ENCODE results near the gene KRT9.
"Not testable (repeated sequence)": the region's sequence is repeated elsewhere in the genome, so short reads cannot be mapped to it uniquely, and the experiment has no call there.

Gene KRT9

DNA sequence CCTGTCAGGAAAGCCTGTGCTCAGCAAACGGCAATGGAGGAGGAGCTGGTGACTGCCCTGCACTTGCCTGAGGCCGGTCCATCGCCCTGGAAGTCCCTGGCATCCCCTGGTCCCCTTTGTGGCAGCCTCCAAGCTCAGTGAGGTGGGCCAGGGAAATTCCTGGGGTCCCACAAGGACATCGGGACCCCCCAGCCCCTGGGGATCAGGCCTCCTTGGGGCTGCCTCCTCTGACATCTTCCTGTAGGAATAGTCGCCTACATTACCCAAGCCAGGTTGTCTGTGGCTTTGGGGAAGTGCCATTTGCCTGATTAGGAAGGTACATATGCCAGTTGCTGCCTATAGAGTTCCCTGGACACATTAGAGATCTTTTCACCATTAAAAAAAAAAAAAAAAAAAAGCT lies 7.1 kb upstream of the KRT9 start:
- Histone ChIP-seq H3K27me3 (ENCODE audit: control insufficient read depth, insufficient read depth, low read length) (no peaks in the 10 kb centered on the region), H3K4me3 (ENCODE audit: low read length) (no peak overlapping the region), H3K4me1 (ENCODE audit: control insufficient read depth, insufficient read depth, low read length) (peaks cover 2% of the 10 kb centered on the region; the same call in 1 of the 2 replicates), H3K9me3 (ENCODE audit: control insufficient read depth, insufficient read depth, low read length) (no peaks in the 10 kb centered on the region), H3K27ac (ENCODE audit: low read length) (no peak overlapping the region), H3K36me3 (ENCODE audit: control insufficient read depth, insufficient read depth, low read length) (no peaks in the 10 kb centered on the region)
- DNase-seq (ENCODE audit: low read depth, low spot score): no peak
- no CpG with 5 or more reads among the region's 5 CpGs for WGBS (ENCODE audit: insufficient coverage, insufficient read length)

DNA sequence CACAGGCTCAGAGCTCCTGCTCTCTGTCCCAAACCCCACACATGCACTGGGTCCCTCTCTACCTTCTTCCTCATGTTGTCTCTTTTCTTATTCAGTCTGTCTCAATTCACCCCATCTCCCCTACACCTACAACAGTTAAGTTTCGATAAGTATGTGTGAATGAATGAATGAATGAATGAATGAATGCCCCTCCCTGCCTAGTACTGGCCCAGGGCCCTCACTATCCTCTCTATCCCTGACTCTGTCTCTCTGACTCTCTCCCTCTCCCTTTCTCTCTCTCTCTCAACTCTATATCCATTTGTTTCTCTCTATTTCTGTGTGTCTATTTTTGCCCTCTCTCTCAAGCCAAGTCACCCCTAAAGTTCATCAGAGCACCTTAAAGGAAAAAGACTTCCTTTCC lies 6.7 kb upstream of the KRT9 start:
- H3K9me3 ChIP-seq (ENCODE audit: control insufficient read depth, insufficient read depth, low read length): no peaks in the 10 kb centered on the region
- WGBS (ENCODE audit: insufficient coverage, insufficient read length): no CpG with 5 or more reads among the region's 1 CpG
- H3K27me3 ChIP-seq (ENCODE audit: control insufficient read depth, insufficient read depth, low read length): no peaks in the 10 kb centered on the region
- H3K36me3 ChIP-seq (ENCODE audit: control insufficient read depth, insufficient read depth, low read length): no peaks in the 10 kb centered on the region
- H3K4me3 ChIP-seq (ENCODE audit: low read length): no peak overlapping the region
- DNase-seq (ENCODE audit: low read depth, low spot score): no peak
- no peak overlapping the region for H3K27ac ChIP-seq (ENCODE audit: low read length)
- peaks cover 2% of the 10 kb centered on the region; the same call in 1 of the 2 replicates for H3K4me1 ChIP-seq (ENCODE audit: control insufficient read depth, insufficient read depth, low read length)

DNA sequence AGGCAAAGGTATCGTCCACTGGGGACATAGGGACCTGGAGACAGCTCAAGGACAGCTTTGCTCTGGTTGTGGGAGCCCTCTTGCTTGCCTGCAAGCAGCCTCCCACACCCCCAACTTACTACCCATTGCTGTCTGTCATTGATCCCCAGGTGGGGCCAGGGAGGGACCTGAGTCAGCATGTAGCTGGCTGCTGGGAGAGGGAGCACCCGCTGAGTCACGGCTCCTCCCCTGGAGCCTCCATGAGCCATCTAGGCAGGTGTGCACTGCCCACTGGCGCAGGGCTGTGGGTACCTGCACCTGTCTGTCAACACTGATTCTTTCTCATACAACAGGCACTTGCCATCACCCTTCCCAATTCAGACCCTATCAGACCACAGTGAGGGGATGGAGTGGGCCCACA lies 4.9 kb upstream of the KRT9 start:
- not testable (repeated sequence) for H3K4me3 ChIP-seq (ENCODE audit: low read length); H3K4me1 ChIP-seq (ENCODE audit: control insufficient read depth, insufficient read depth, low read length); H3K36me3 ChIP-seq (ENCODE audit: control insufficient read depth, insufficient read depth, low read length); H3K27ac ChIP-seq (ENCODE audit: low read length); DNase-seq (ENCODE audit: low read depth, low spot score); H3K9me3 ChIP-seq (ENCODE audit: control insufficient read depth, insufficient read depth, low read length); H3K27me3 ChIP-seq (ENCODE audit: control insufficient read depth, insufficient read depth, low read length)
- WGBS (ENCODE audit: insufficient coverage, insufficient read length): no CpG with 5 or more reads among the region's 4 CpGs

DNA sequence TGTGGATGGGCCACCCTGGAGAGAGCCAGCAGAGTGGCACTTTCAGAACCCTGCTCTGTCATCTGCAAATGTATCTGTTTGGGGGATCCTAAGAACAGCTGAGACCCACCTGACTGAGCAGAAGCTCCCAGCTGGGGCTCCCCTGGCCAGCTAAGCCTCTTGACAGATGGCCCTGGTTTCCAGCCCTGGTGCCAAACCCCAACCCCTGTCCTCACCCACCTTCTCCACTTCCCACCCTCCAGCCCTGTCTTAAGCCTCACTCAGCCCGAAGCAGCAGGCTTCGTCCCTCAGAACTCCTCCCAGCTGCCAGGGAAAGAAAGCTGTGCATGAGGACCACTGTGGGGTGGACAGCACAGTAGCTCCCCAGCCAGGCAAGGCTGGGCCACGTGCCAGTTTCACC lies 3.5 kb upstream of the KRT9 start:
- WGBS (ENCODE audit: insufficient coverage, insufficient read length): no CpG with 5 or more reads among the region's 3 CpGs
- DNase-seq (ENCODE audit: low read depth, low spot score): no peak
- Histone ChIP-seq H3K36me3 (ENCODE audit: control insufficient read depth, insufficient read depth, low read length) (no peaks in the 10 kb centered on the region), H3K4me3 (ENCODE audit: low read length) (no peak overlapping the region), H3K27ac (ENCODE audit: low read length) (no peak overlapping the region), H3K9me3 (ENCODE audit: control insufficient read depth, insufficient read depth, low read length) (no peaks in the 10 kb centered on the region), H3K27me3 (ENCODE audit: control insufficient read depth, insufficient read depth, low read length) (no peaks in the 10 kb centered on the region), H3K4me1 (ENCODE audit: control insufficient read depth, insufficient read depth, low read length) (peaks cover 2% of the 10 kb centered on the region; the same call in 1 of the 2 replicates)

DNA sequence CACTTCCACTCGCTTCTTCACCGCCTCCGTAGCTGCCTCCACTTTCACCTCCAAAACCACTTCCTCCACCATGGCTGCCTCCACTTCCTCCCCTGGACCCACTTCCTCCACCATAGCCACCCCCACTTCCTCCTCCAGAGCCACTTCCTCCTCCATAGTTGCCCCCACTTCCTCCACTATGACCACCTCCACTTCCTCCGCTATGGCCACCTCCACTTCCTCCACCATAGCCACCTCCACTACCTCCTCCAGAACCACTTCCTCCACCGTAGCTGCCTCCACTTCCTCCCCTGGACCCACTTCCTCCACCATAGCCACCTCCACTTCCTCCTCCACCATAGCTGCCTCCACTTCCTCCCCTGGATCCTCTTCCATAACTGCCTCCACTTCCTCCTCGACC lies 4.5 kb downstream of the KRT9 start:
- H3K4me3 ChIP-seq (ENCODE audit: low read length): no peak overlapping the region
- no peak overlapping the region for H3K27ac ChIP-seq (ENCODE audit: low read length)
- no peaks in the 10 kb centered on the region for H3K36me3 ChIP-seq (ENCODE audit: control insufficient read depth, insufficient read depth, low read length)
- no peaks in the 10 kb centered on the region for H3K9me3 ChIP-seq (ENCODE audit: control insufficient read depth, insufficient read depth, low read length)
- no CpG with 5 or more reads among the region's 6 CpGs for WGBS (ENCODE audit: insufficient coverage, insufficient read length)
- no peak for DNase-seq (ENCODE audit: low read depth, low spot score)
- no peaks in the 10 kb centered on the region for H3K4me1 ChIP-seq (ENCODE audit: control insufficient read depth, insufficient read depth, low read length)
- H3K27me3 ChIP-seq (ENCODE audit: control insufficient read depth, insufficient read depth, low read length): no peaks in the 10 kb centered on the region

DNA sequence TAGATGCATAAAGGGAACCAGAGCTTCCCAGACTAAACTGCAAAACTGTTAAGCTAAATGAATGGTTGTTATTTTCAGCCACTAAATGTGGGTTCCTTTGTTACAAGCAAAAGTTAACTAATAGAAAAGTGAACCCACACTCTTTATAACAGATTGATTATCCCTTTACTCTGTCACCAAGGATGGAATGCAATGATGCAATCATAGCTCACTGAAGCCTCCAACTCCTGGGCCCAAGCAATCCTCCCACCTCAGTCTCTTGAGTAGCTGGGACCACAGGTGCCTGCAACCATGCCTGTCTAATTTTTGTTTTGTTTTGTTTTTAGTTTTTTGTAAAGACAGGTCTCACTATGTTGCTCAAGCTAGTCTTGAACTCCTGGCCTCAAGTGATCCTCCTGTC lies 6.5 kb downstream of the KRT9 start:
- H3K27ac ChIP-seq (ENCODE audit: low read length): no peak overlapping the region
- no peak for DNase-seq (ENCODE audit: low read depth, low spot score)
- no peaks in the 10 kb centered on the region for H3K4me1 ChIP-seq (ENCODE audit: control insufficient read depth, insufficient read depth, low read length)
- H3K9me3 ChIP-seq (ENCODE audit: control insufficient read depth, insufficient read depth, low read length): no peaks in the 10 kb centered on the region
- H3K27me3 ChIP-seq (ENCODE audit: control insufficient read depth, insufficient read depth, low read length): no peaks in the 10 kb centered on the region
- no peaks in the 10 kb centered on the region for H3K36me3 ChIP-seq (ENCODE audit: control insufficient read depth, insufficient read depth, low read length)
- no peak overlapping the region for H3K4me3 ChIP-seq (ENCODE audit: low read length)

DNA sequence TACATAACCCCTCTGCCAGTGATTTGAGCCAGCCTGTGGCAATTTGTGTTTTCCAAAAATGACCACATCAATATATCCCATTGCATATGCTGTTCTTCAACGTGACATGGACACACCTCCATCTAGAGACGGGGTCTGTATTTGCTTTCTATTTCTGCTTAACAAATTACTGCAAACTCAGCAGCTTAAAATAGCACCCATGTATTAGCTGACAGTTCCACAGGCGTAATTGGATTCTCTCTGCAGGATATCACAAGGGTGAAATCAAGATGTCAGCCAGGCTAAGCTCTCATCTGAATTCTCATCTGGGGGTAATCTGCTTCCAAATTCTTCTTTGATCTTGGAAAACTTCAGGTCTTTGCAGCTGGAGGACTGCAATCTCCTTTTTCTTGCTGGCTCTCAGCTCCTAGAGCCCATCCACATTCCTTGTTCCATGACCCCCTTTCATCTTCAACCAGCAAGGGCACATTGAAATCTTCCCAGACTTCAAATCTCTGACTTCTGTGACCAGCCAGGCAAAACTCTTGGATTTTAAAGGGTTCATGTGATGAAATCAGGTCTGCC lies 8.2 kb downstream of the KRT9 start:
- no peak for DNase-seq (ENCODE audit: low read depth, low spot score)
- no peaks in the 10 kb centered on the region for H3K27me3 ChIP-seq (ENCODE audit: control insufficient read depth, insufficient read depth, low read length)
- WGBS (ENCODE audit: insufficient coverage, insufficient read length): no CpG with 5 or more reads among the region's 3 CpGs
- H3K4me1 ChIP-seq (ENCODE audit: control insufficient read depth, insufficient read depth, low read length): no peaks in the 10 kb centered on the region
- no peak overlapping the region for H3K27ac ChIP-seq (ENCODE audit: low read length)
- H3K4me3 ChIP-seq (ENCODE audit: low read length): no peak overlapping the region
- no peaks in the 10 kb centered on the region for H3K9me3 ChIP-seq (ENCODE audit: control insufficient read depth, insufficient read depth, low read length)
- H3K36me3 ChIP-seq (ENCODE audit: control insufficient read depth, insufficient read depth, low read length): no peaks in the 10 kb centered on the region

DNA sequence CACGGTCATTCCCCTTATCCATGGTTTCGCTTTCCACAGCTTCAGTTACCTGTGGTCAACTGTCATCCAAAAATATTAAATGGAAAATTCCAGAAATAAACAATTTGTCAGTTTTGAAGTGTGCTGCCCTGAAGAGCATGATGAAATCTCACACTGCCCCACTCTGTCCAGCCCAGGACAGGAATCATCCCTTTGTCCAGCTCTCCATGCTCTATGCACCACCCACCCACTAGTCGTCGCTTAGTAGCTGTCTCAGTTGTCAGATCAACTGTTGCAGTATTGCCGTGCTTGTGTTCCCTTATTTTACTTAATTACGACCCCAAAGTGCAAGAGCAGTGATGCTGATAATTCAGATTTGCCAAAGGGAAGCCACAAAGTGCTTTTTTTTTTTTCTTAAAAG lies 10.3 kb downstream of the KRT9 start:
- no peaks in the 10 kb centered on the region for H3K27me3 ChIP-seq (ENCODE audit: control insufficient read depth, insufficient read depth, low read length)
- H3K36me3 ChIP-seq (ENCODE audit: control insufficient read depth, insufficient read depth, low read length): no peaks in the 10 kb centered on the region
- no peaks in the 10 kb centered on the region for H3K9me3 ChIP-seq (ENCODE audit: control insufficient read depth, insufficient read depth, low read length)
- H3K4me1 ChIP-seq (ENCODE audit: control insufficient read depth, insufficient read depth, low read length): no peaks in the 10 kb centered on the region
- H3K4me3 ChIP-seq (ENCODE audit: low read length): no peak overlapping the region
- DNase-seq (ENCODE audit: low read depth, low spot score): no peak
- no CpG with 5 or more reads among the region's 6 CpGs for WGBS (ENCODE audit: insufficient coverage, insufficient read length)
- no peak overlapping the region for H3K27ac ChIP-seq (ENCODE audit: low read length)

DNA sequence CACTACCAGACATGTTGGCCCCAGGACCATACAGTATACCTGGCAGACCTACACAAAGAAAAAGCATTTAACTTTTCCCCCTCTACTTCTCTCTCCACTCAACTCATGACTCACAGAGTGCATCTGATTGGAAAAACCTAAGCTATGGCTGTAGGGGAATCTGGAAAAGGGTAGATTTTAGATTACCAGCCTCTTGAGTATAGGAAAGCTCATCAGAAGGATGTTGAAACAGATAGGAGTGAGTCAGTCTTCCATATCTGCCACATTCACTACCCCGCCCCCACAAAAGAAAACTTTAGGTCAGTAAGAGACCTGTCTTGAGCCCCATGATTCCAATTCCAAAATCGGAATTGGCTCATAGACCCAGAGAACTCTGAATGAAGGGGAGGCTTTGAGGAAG lies 12.3 kb downstream of the KRT9 start:
- DNase-seq (ENCODE audit: low read depth, low spot score): no peak
- Histone ChIP-seq H3K27me3 (ENCODE audit: control insufficient read depth, insufficient read depth, low read length) (no peaks in the 10 kb centered on the region), H3K4me1 (ENCODE audit: control insufficient read depth, insufficient read depth, low read length) (no peaks in the 10 kb centered on the region), H3K4me3 (ENCODE audit: low read length) (no peak overlapping the region), H3K27ac (ENCODE audit: low read length) (no peak overlapping the region), H3K9me3 (ENCODE audit: control insufficient read depth, insufficient read depth, low read length) (no peaks in the 10 kb centered on the region), H3K36me3 (ENCODE audit: control insufficient read depth, insufficient read depth, low read length) (no peaks in the 10 kb centered on the region)
- no CpG with 5 or more reads among the region's 2 CpGs for WGBS (ENCODE audit: insufficient coverage, insufficient read length)

DNA sequence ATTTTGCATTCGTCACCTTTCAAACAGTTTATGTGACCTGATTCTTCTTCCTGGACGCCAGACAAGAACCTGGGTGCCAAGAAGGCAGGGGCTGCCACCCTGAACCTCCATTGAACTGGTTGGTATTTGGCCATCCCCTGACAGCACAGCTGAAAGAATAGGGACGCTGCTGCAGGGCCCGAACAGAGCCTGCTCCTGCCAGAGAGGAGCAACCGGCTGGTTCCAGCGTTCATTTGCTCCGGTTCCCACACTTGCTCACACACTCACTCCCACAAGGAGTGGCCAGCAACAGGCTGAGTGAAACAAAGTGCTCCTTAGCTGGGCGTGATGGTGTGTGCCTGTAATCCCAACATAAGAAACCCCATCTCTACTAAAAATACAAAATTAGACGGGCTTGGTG lies 14.9 kb downstream of the KRT9 start:
- Histone ChIP-seq H3K36me3 (ENCODE audit: control insufficient read depth, insufficient read depth, low read length) (no peaks in the 10 kb centered on the region), H3K27me3 (ENCODE audit: control insufficient read depth, insufficient read depth, low read length) (no peaks in the 10 kb centered on the region), H3K4me1 (ENCODE audit: control insufficient read depth, insufficient read depth, low read length) (no peaks in the 10 kb centered on the region), H3K9me3 (ENCODE audit: control insufficient read depth, insufficient read depth, low read length) (no peaks in the 10 kb centered on the region), H3K27ac (ENCODE audit: low read length) (no peak overlapping the region), H3K4me3 (ENCODE audit: low read length) (no peak overlapping the region)
- WGBS (ENCODE audit: insufficient coverage, insufficient read length): no CpG with 5 or more reads among the region's 9 CpGs
- DNase-seq (ENCODE audit: low read depth, low spot score): no peak

DNA sequence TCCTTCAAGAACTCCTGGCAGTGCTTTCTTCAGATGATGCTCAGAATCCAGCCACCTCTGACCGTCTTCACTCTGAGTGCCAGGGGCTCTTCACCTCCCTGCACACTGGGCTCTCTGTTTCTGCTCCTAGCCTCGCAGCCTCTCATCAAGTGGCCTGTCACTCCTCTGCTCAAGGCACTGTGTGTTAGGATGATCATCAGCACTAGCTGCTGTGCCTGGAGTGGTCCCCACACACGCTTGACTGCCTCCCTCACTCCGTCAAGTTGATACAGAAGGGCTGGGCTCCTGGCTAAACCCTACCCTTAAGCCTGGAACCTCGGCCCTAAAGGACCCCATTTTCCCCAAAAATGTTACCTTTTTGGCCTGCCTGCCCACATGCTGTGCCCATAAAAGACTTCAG lies 15.6 kb downstream of the KRT9 start:
- H3K9me3 ChIP-seq (ENCODE audit: control insufficient read depth, insufficient read depth, low read length): no peaks in the 10 kb centered on the region
- H3K4me3 ChIP-seq (ENCODE audit: low read length): no peak overlapping the region
- no peak overlapping the region for H3K27ac ChIP-seq (ENCODE audit: low read length)
- no peaks in the 10 kb centered on the region for H3K36me3 ChIP-seq (ENCODE audit: control insufficient read depth, insufficient read depth, low read length)
- no peaks in the 10 kb centered on the region for H3K4me1 ChIP-seq (ENCODE audit: control insufficient read depth, insufficient read depth, low read length)
- no peaks in the 10 kb centered on the region for H3K27me3 ChIP-seq (ENCODE audit: control insufficient read depth, insufficient read depth, low read length)
- no peak for DNase-seq (ENCODE audit: low read depth, low spot score)
- WGBS (ENCODE audit: insufficient coverage, insufficient read length): no CpG with 5 or more reads among the region's 5 CpGs

Measured in iPS DF 6.9 (cell line).